DOHH2 (cell line): ENCODE measurements around the gene VTI1A.

ENCODE experiments used
- H3F3A ChIP-seq: fragments of 200-600 bp; sonication (generic), shearing (Covaris generic); 2 replicates; pipeline ENCODE4 v1.6.0; 2016; ENCODE audit warnings: antibody characterized with exemption, mild to moderate bottlenecking; ENCODE audit not compliant: control insufficient read depth, insufficient read depth
- H3K27ac ChIP-seq: fragments of 200-600 bp; sonication (generic); 2 replicates; pipeline ENCODE4 v1.5.1; 2014; ENCODE audit warnings: low read depth, mild to moderate bottlenecking, low read length, moderate library complexity
- H3K27me3 ChIP-seq: fragments of 200-600 bp; sonication (generic); 2 replicates; pipeline ENCODE4 v1.6.1; 2014; ENCODE audit warnings: mild to moderate bottlenecking, low read length, mixed read lengths; ENCODE audit not compliant: control insufficient read depth
- H3K36me3 ChIP-seq: fragments of 200-600 bp; sonication (generic); 2 replicates; pipeline ENCODE4 v1.6.1; 2014; ENCODE audit warnings: mild to moderate bottlenecking, low read length, moderate library complexity, mixed read lengths; ENCODE audit not compliant: control insufficient read depth
- H3K4me1 ChIP-seq: fragments of 200-600 bp; sonication (generic); 2 replicates; pipeline ENCODE4 v1.6.1; 2014; ENCODE audit warnings: mild to moderate bottlenecking, low read length, mixed read lengths; ENCODE audit not compliant: control insufficient read depth
- H3K4me2 ChIP-seq: fragments of 200-600 bp; sonication (generic); 2 replicates; pipeline ENCODE4 v1.6.0; 2014; ENCODE audit warnings: mild to moderate bottlenecking, low read length, moderate library complexity
- H3K4me3 ChIP-seq: fragments of 200-600 bp; sonication (generic); 2 replicates; pipeline ENCODE4 v1.5.1; 2014; ENCODE audit warnings: mild to moderate bottlenecking, low read length, mixed read lengths
- H3K79me2 ChIP-seq: fragments of 200-600 bp; sonication (generic); 2 replicates; pipeline ENCODE4 v1.6.1; 2014; ENCODE audit warnings: mild to moderate bottlenecking, low read length, mixed read lengths; ENCODE audit not compliant: control insufficient read depth
- H3K9me2 ChIP-seq: fragments of 200-600 bp; sonication (generic); replicated peaks from 2 replicates; pipeline ENCODE4 v1.6.1; 2014; ENCODE audit warnings: mild to moderate bottlenecking, low read length, mixed read lengths; ENCODE audit not compliant: control insufficient read depth
- H3K9me3 ChIP-seq: fragments of 200-600 bp; sonication (generic); 2 replicates; pipeline ENCODE4 v1.6.1; 2014; ENCODE audit warnings: antibody characterized with exemption, low read length, mixed read lengths; ENCODE audit not compliant: control insufficient read depth, insufficient read depth
- H4K20me1 ChIP-seq: fragments of 200-600 bp; sonication (generic); 2 replicates; pipeline ENCODE4 v1.6.0; 2014; ENCODE audit warnings: low read depth, mild to moderate bottlenecking, antibody characterized with exemption, low read length, moderate library complexity; ENCODE audit not compliant: control insufficient read depth, insufficient read depth
- EZH2phosphoT487 ChIP-seq: fragments of 200-600 bp; sonication (generic); IDR thresholded peaks from 2 replicates; pipeline ENCODE4 v1.6.1; 2017; ENCODE audit warnings: borderline replicate concordance, mild to moderate bottlenecking, antibody characterized with exemption, low read length, moderate library complexity, mixed read lengths
- TF ChIP-seq, protein P1 (sequence below): fragments of 200-600 bp; sonication (generic); IDR thresholded peaks from one replicate; pipeline ENCODE4 v1.5.1; 2014; ENCODE audit warnings: antibody characterized with exemption, mild to moderate bottlenecking, low read depth, low read length; ENCODE audit not compliant: poor library complexity, severe bottlenecking

The VTI1A gene

DNA sequence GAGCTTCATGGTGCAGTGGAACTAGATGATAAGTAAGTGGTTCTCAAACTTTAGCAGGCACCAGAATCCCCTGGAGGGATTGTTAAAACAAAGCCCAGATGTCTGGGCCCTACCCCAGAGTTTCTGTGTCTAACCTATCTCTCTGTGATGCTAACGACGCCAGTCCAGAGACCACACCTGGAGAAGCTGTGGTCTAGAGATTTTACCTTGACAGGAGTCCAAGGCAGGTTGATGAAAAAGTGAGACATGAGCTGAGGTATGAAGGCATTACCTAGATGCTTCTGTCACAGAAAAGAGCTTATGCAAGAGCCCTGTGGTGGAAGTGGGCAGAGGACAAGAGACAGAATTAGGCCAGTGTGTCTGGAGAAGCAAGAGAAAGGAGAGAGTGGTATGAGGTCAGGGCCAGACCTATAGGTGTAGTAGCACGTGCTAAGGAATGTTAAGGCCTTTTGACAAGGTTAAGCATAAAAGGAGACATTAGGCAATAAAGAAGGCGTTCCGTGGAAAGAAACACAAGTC lies 318.8 kb downstream of the VTI1A start:
- H3K79me2 ChIP-seq, result no peaks in the 10 kb centered on the region

DNA sequence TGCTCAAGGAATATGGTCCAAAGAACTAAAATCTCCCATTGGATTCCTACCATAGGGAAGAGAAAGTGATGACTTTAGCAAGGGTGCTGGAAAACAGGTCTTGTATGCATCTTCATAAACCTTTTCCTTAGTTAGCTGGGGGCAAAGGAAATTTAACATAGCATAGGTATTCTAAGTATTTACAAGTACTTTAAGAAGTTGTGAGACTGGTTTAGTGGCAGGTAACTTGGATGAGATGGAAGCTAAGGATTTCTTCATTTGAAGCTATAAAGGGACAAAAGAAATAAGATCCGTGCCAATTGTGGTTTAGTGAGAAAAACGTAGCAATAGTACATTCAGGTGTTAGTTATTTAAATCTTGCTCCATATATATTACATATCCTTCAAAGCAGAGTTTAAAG lies 319.6 kb downstream of the VTI1A start:
- H3K4me3 ChIP-seq, result no peak overlapping the region
- no peaks in the 10 kb centered on the region for H3K27me3 ChIP-seq
- no peaks in the 10 kb centered on the region for H3K9me2 ChIP-seq
- no peaks in the 10 kb centered on the region for H3K79me2 ChIP-seq
- no peak overlapping the region for H3K27ac ChIP-seq
- H3K4me1 ChIP-seq, result no peaks in the 10 kb centered on the region
- no peak for TF ChIP-seq EZH2phosphoT487
- TF ChIP-seq, protein P1, sequence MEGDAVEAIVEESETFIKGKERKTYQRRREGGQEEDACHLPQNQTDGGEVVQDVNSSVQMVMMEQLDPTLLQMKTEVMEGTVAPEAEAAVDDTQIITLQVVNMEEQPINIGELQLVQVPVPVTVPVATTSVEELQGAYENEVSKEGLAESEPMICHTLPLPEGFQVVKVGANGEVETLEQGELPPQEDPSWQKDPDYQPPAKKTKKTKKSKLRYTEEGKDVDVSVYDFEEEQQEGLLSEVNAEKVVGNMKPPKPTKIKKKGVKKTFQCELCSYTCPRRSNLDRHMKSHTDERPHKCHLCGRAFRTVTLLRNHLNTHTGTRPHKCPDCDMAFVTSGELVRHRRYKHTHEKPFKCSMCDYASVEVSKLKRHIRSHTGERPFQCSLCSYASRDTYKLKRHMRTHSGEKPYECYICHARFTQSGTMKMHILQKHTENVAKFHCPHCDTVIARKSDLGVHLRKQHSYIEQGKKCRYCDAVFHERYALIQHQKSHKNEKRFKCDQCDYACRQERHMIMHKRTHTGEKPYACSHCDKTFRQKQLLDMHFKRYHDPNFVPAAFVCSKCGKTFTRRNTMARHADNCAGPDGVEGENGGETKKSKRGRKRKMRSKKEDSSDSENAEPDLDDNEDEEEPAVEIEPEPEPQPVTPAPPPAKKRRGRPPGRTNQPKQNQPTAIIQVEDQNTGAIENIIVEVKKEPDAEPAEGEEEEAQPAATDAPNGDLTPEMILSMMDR, result no peak
- no peaks in the 10 kb centered on the region for H3K9me3 ChIP-seq
- H4K20me1 ChIP-seq, result no peaks in the 10 kb centered on the region
- no peaks in the 10 kb centered on the region for H3F3A ChIP-seq
- no peak overlapping the region for H3K4me2 ChIP-seq
- H3K36me3 ChIP-seq, result no peaks in the 10 kb centered on the region

More for the DNA sequence above, 318.8 kb downstream of the VTI1A start:
- TF ChIP-seq, protein P1, result no peak
- TF ChIP-seq EZH2phosphoT487, result no peak
- H3K9me2 ChIP-seq, result no peaks in the 10 kb centered on the region
- no peak overlapping the region for H3K27ac ChIP-seq
- no peaks in the 10 kb centered on the region for H3F3A ChIP-seq
- no peak overlapping the region for H3K4me2 ChIP-seq
- H3K4me3 ChIP-seq, result no peak overlapping the region
- no peaks in the 10 kb centered on the region for H3K27me3 ChIP-seq
- H3K4me1 ChIP-seq, result no peaks in the 10 kb centered on the region
- no peaks in the 10 kb centered on the region for H3K36me3 ChIP-seq
- no peaks in the 10 kb centered on the region for H4K20me1 ChIP-seq
- H3K9me3 ChIP-seq, result no peaks in the 10 kb centered on the region

DNA sequence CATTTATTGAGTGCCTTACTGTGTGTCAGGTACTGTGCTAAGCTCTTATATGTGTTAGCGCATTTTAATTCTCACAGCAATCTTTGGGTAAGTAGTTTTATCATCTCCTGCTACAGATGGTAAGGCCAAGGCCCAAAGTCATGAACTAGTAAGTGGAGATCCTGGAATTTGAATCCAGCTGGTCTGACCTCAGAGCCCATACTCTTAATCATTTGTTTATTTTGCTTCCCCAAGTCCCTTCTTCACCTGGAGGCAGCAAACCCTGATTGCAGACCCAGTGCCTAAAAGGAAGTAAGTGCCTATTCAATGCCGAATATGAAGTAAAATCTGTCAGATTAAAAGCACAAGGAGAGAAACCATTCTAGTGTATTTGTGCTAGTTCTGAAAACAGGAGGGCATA lies 320.1 kb downstream of the VTI1A start:
- Histone ChIP-seq H3K4me1 (no peaks in the 10 kb centered on the region), H3K27me3 (no peaks in the 10 kb centered on the region), H3K4me2 (no peak overlapping the region), H3F3A (no peaks in the 10 kb centered on the region), H3K27ac (no peak overlapping the region), H4K20me1 (no peaks in the 10 kb centered on the region), H3K79me2 (no peaks in the 10 kb centered on the region), H3K9me3 (no peaks in the 10 kb centered on the region), H3K36me3 (no peaks in the 10 kb centered on the region), H3K4me3 (no peak overlapping the region), H3K9me2 (no peaks in the 10 kb centered on the region)
- no peak for TF ChIP-seq EZH2phosphoT487
- TF ChIP-seq, protein P1, result no peak
